K562 (cell line): ENCODE measurements around the gene PCSK6. TPM values are rescaled to one million over a fixed set of nuclear protein-coding genes. Genes with fewer than 3 reads are reported as not detected.

ENCODE experiments used
- ATAC-seq: fragments of 200-7000 bp; cut with Tn5 transposase; 3 replicates; pipeline ENCODE4 v1.9.1; 2020; ENCODE audit warnings: moderate library complexity
- BruUV-seq: library from RNA; stranded (reverse); fragments of 400-500 nt; replicated peaks from 2 replicates; lab custom pipeline; 2021; lab: Mats Ljungman, UMichigan
- CTCF ChIA-PET: fragments of 300-600 bp; formaldehyde crosslinking; extraction: SDS; loops from one replicate; lab custom pipeline; 2021; ENCODE audit warnings: low intra/inter-chr PET ratio; lab: Yijun Ruan, JAX
- POLR2A ChIA-PET: fragments of 300-600, 350-650 bp; sonication (Branson Sonifier 250); formaldehyde crosslinking; extraction: SDS; loops from one replicate; lab custom pipeline; 2021; ENCODE audit warnings: antibody characterized with exemption, inconsistent platforms; lab: Yijun Ruan, JAX
- DNase-seq, 4 experiments: peaks; one replicate each; pipeline versions ENCODE4 v3.0.0 to v3.0.0-alpha.2; 2011 to 2018; ENCODE audit warnings: low spot score in 3 of 4, mixed read lengths in 3 of 4; ENCODE audit errors: extremely low read depth in 1 of 4
- FAIRE-seq: peaks from 2 replicates; lab custom pipeline; 2011; peaks lifted over from hg19 to GRCh38; lab: Jason Lieb, UNC
- H2AFZ ChIP-seq: 2 replicates; pipeline ENCODE4 v1.6.0; 2011; ENCODE audit warnings: low read depth, low read length, control low read depth, inconsistent platforms
- H3K27ac ChIP-seq: fragments of 200-600 bp; 3 replicates; pipeline ENCODE4 v1.8.0; 2011; ENCODE audit warnings: low read depth, mild to moderate bottlenecking, control low read depth, inconsistent platforms, low read length, moderate library complexity, mixed read lengths; ENCODE audit errors: extremely low read depth
- H3K27me3 ChIP-seq, 2 experiments: fragments of 300-600 bp in 1 of 2; 2 replicates in 1 of 2; 3 replicates in 1 of 2; pipeline versions ENCODE4 v1.6.0 to v1.8.0; 2011; ENCODE audit warnings: inconsistent platforms in 2 of 2, low read length in 2 of 2, mild to moderate bottlenecking in 1 of 2, mixed read lengths in 1 of 2, moderate library complexity in 1 of 2; ENCODE audit not compliant: control insufficient read depth in 2 of 2, insufficient read depth in 2 of 2
- H3K36me3 ChIP-seq: fragments of 300-600 bp; 3 replicates; pipeline ENCODE4 v1.8.0; 2011; ENCODE audit warnings: mild to moderate bottlenecking, low read length, inconsistent platforms; ENCODE audit not compliant: control insufficient read depth, insufficient read depth
- H3K4me1 ChIP-seq, 2 experiments: fragments of 200-600 bp in 1 of 2; replicated peaks in 1 of 2; 2 replicates in 1 of 2; 3 replicates in 1 of 2; pipeline versions ENCODE4 v1.5.1 to v1.8.0; 2011; ENCODE audit warnings: inconsistent platforms in 2 of 2, low read length in 2 of 2, mild to moderate bottlenecking in 1 of 2, mixed read lengths in 1 of 2, moderate library complexity in 1 of 2; ENCODE audit not compliant: control insufficient read depth in 2 of 2, insufficient read depth in 2 of 2
- H3K4me2 ChIP-seq: 2 replicates; pipeline ENCODE4 v1.6.1; 2011; ENCODE audit warnings: low read length, control low read depth, inconsistent platforms, mixed read lengths; ENCODE audit not compliant: insufficient read depth
- H3K4me3 ChIP-seq: fragments of 200-600 bp; sonication (generic), shearing (Covaris generic); 2 replicates; pipeline ENCODE4 v1.5.1; 2016; ENCODE audit warnings: control low read depth, inconsistent platforms
- H3K79me2 ChIP-seq: fragments of 200-600 bp; 3 replicates; pipeline ENCODE4 v1.8.0; 2011; ENCODE audit warnings: low read length, inconsistent platforms; ENCODE audit not compliant: control insufficient read depth, insufficient read depth
- H3K9ac ChIP-seq, 2 experiments: 2 replicates each; pipeline versions ENCODE4 v1.6.0 to v1.6.1; 2011; ENCODE audit warnings: low read depth in 2 of 2, low read length in 2 of 2, control low read depth in 1 of 2, inconsistent platforms in 1 of 2, mild to moderate bottlenecking in 1 of 2, mixed read lengths in 1 of 2; ENCODE audit not compliant: insufficient read depth in 1 of 2
- H3K9me1 ChIP-seq: one replicate; pipeline ENCODE4 v1.6.0; 2011; ENCODE audit warnings: inconsistent platforms, mild to moderate bottlenecking, low read length, moderate library complexity; ENCODE audit not compliant: control insufficient read depth, insufficient read depth
- H3K9me3 ChIP-seq: replicated peaks from 2 replicates; pipeline ENCODE4 v1.5.1; 2011; ENCODE audit warnings: low read depth, low read length, inconsistent platforms; ENCODE audit not compliant: control insufficient read depth, insufficient read depth
- H4K20me1 ChIP-seq: replicated peaks from 2 replicates; pipeline ENCODE4 v1.6.1; 2011; ENCODE audit warnings: low read length, inconsistent platforms, mixed read lengths; ENCODE audit not compliant: control insufficient read depth, insufficient read depth
- SAFB ChIP-seq: fragments of 200-400 bp; formaldehyde crosslinking; IDR thresholded peaks from 2 replicates; pipeline ENCODE4 v1.6.1; 2017; ENCODE audit warnings: low read depth, low read length, borderline replicate concordance
- TRIM28 ChIP-seq: fragments of 450-650 bp; IDR thresholded peaks from 2 replicates; pipeline ENCODE4 v1.6.1; 2017
- ZBTB5 ChIP-seq: fragments of 450-650 bp; IDR thresholded peaks from 2 replicates; pipeline ENCODE4 v1.6.1; 2017; ENCODE audit warnings: antibody characterized with exemption
- WGBS: fragments of 100-300 bp; shearing (Covaris generic); methylation state at CpG from one replicate; pipeline ENCODE4 v1.1.6; 2016; ENCODE audit warnings: low coverage, mixed read lengths; ENCODE audit not compliant: insufficient coverage; ENCODE audit errors: missing lambda C conversion rate; 5-methylcytosine and 5-hydroxymethylcytosine counted together
- in situ Hi-C: fragments of 300-500 bp; cut with MboI; formaldehyde crosslinking; loops from 4 replicates; pipeline ENCODE4 v1.15.0; 2018; ENCODE audit warnings: inconsistent platforms, mixed read lengths
- intact Hi-C: fragments of 100-400 bp; cut with micrococcal nuclease; formaldehyde crosslinking; loops from 2 replicates; pipeline ENCODE4 v1.14.2; 2022
- polyA plus RNA-seq, 8 experiments: library from polyadenylated mRNA; depleted of rRNA in 4 of 8; stranded (reverse) in 5 of 8; unstranded in 3 of 8; fragments of >200 nt; fragmentation: Nextera tagmentation in 2 of 8; fragmentation: Illumina TruSeq in 1 of 8; extraction: Ambion mirVana in 2 of 8; extraction: Trizol in 1 of 8; gene quantifications; 2 replicates each; pipeline versions ENCODE4 v1.2.1 to v1.2.3, GENCODE V29; 2011 to 2014; ENCODE audit warnings: inconsistent platforms in 1 of 8, missing spikeins in 1 of 8
- total RNA-seq, 7 experiments: library from RNA; depleted of rRNA in 6 of 7; stranded (reverse); fragments of >200 nt in 6 of 7; fragmentation: Illumina TruSeq in 2 of 7; extraction: Trizol in 2 of 7; gene quantifications; 2 replicates each; pipeline versions ENCODE4 v1.2.1 to v1.2.3, GENCODE V29; 2011 to 2021; ENCODE audit warnings: low replicate concordance in 1 of 7

PCSK6 gene
- total and polyA plus RNA-seq, 9 of the 15 experiments (the other 6 are each of a cell fraction or from before 2014, with no cell fraction given), result 2.2 to 32.6 (median 14.5) TPM

- TF ChIP-seq ZBTB5 (no peak), TRIM28 (no peak), SAFB (no peak)
- H4K20me1 ChIP-seq, result no peaks in the 10 kb centered on the region
- no peaks in the 10 kb centered on the region for H3K79me2 ChIP-seq
- FAIRE-seq, result no peak
- no peak overlapping the region for H3K27ac ChIP-seq
- no peak overlapping the region for H3K4me2 ChIP-seq
- BruUV-seq, result no TSS peak
- ChIA-PET POLR2A (interaction anchor here (0.7 to 1.0 kb wide), 2 partner anchors 10 to 11 kb away, joined by 3 read pairs; no protein-coding TSS in a partner anchor), CTCF (no interaction called here)
- peaks cover 54 to 70% of the 10 kb centered on the region in 2 experiments for H3K27me3 ChIP-seq
- WGBS, result 6% methylated on average over 7 of the region's 8 CpGs
- in situ Hi-C loops (no loop called here), intact Hi-C loops (no loop called here)
- H2AFZ ChIP-seq, result no peak overlapping the region
- no peaks in the 10 kb centered on the region for H3K9me1 ChIP-seq
- no peak overlapping the region for H3K9ac ChIP-seq
- no peaks in the 10 kb centered on the region for H3K36me3 ChIP-seq
- no peak overlapping the region for H3K4me3 ChIP-seq
- no peaks in the 10 kb centered on the region; a peak in 2 of 5 replicates for H3K4me1 ChIP-seq
- no peaks in the 10 kb centered on the region for H3K9me3 ChIP-seq
- no peak for DNase-seq
- no peak for ATAC-seq
Measured at GRCh38 chr15:101523560-101523940, 34.0 kb upstream of the PCSK6 start.
